Activated CD8-positive, alpha-beta memory T cell treated with anti-CD3 and anti-CD28 coated beads, Interleukin-2, amount 50 U/mL, for 48 hours (primary cell): ENCODE measurements around the gene CACNB2.

ENCODE experiments used
- DNase-seq: peaks from one replicate; pipeline ENCODE4 v3.0.0-alpha.2; 2020

Gene CACNB2

GRCh38 chr10:18303851-18304801 lies 163.9 kb downstream of the CACNB2 start:
- DNase-seq = no peak

- no peak for DNase-seq
These were observed 165.8 kb downstream of the CACNB2 start for GRCh38 chr10:18306031-18306430.

- DNase-seq = no peak
These were observed 168.4 kb downstream of the CACNB2 start for GRCh38 chr10:18308600-18308999.

- DNase-seq = no peak
These were observed 170.5 kb downstream of the CACNB2 start for GRCh38 chr10:18310761-18311160.

GRCh38 chr10:18312374-18313139 lies 172.3 kb downstream of the CACNB2 start:
- DNase-seq = no peak

DNA sequence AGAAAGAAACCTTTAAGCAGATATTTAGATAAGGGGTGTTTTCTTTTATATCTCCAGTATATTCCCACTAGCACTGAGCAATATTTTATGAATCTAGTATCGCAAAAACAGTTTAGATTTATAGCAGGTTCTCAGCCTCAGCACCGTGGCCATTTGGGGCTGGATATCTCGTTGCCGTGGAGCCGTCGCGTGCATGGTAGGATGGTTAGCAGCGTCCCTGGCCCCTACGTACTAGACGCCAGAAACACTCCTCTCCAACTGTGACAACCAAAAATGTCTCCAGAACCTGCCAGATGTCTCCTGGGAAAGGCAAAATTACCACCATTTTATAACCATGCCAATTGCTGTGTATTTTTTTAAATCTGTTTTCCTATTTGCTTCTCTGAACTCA lies 172.9 kb downstream of the CACNB2 start:
- DNase-seq = no peak

DNA sequence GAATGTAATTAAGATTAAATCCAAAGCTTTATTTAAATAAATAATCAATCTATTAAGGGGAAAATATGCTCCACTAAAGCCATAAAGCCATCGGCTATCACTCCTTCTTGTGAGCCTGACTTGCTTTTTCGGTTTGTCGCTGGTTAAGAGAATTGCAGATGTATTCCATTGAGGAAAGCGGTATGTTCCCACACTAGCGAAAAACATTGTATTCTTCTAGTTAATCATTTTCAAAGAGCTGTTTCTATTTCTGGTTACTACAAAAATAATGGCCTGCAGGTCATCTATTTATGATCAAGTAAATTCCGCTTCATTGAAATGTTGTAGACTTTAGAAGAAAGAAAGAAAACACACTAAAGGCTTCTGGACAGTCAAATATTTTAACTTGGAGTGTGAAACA lies 173.4 kb downstream of the CACNB2 start:
- DNase-seq = no peak

DNA sequence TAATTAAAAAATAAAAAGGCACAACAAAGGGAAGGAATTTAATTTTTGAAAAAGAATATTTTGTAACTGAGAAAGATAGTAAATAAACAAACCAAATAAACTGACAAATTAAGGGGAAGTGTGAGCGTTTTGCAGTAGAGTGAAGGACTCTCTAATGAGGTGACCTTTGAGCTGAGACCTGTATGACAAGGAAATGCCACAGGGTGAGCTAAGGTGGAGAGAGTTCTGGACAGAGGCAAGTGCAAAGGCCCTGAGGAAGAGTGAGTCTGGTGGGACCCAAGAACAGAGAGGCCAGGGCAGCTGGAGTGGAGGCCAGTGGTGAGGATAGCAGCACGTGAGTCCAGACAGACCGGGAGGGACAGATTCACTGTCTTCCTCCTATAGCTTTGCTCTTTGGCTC lies 179.4 kb downstream of the CACNB2 start:
- DNase-seq = no peak

- DNase-seq = no peak
These were observed 181.1 kb downstream of the CACNB2 start for GRCh38 chr10:18321371-18321770.

DNA sequence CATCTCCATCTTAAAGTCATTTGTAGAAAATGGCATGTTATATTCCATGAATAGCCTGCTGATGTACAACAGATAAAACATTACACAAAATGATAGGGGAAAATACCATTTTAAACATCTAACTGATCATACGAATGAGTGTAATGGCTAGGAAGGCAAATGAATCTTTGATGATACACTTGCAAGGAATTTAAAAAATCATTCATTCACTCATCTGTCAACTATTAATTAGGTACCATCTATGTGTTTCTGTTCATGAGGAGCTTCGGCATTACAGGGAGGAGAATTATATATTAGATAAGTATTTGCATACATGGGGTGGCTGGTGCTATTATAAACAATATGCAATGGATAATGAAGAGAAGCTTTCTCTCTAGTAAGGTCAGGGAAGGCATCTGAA lies 183.7 kb downstream of the CACNB2 start:
- DNase-seq = no peak

- no peak for DNase-seq
These were observed 185.2 kb downstream of the CACNB2 start for GRCh38 chr10:18325410-18325809.

GRCh38 chr10:18325889-18326531 lies 185.8 kb downstream of the CACNB2 start:
- DNase-seq = no peak

DNA sequence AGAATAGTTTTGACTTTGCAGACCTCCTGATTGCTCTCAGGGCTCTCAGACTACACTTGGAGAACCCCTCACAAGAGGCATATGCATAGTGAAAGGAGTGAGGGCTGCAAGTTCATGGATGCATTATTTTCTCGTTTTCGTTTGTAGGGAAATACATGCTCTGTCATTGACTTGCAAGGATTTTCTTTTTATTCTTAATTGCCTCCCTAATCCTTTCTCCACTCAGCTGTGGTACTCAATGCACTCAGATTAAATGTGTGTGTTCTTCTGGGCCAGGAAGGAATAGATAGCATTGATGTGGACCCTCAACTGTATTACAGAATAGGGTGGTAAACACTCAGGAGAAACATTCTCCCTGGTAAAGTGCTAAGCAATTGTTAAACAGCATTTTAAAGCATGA lies 188.7 kb downstream of the CACNB2 start:
- DNase-seq = no peak

DNA sequence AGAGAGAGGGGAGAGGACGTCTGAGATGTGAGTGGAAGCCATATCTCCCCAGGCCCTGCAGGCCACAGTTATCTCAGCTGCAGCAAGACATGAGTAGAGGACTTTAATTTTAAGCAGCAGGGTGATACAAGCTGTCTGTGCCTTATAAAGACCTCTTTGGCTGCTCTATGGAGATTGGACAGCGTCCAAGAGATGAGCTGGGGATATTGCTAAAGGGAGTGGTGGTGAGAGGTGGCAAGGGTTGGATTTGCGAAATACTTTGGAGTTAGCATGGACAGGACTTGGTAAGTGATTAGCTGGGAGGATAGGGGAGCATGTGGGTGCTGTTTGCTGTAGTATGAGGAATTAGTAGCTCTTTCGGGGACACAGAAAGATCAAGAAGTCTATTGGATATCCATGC lies 191.8 kb downstream of the CACNB2 start:
- no peak for DNase-seq

DNA sequence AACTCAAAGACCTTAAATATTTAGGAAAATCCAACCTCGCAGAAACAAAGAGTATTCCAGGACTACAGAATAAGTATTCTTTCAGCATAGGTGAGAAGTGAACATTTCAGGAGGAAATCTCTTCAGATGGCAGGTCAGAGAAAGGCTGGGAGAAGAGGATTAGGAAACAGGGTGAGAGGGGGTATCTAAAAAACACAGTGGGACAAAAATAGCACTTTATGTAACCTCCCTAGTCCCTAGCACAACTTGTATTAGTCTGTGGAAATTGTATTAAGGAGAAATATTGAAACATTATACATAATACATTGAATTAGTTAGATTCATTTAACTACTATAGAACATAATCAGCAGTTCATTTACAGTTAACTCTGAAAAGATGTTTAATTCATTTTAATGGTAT lies 192.3 kb downstream of the CACNB2 start:
- no peak for DNase-seq

GRCh38 chr10:18333621-18334020 lies 193.4 kb downstream of the CACNB2 start:
- no peak for DNase-seq

GRCh38 chr10:18334116-18334867 lies 194.1 kb downstream of the CACNB2 start:
- no peak for DNase-seq

GRCh38 chr10:18340496-18341051 lies 200.3 kb downstream of the CACNB2 start:
- no peak for DNase-seq

DNA sequence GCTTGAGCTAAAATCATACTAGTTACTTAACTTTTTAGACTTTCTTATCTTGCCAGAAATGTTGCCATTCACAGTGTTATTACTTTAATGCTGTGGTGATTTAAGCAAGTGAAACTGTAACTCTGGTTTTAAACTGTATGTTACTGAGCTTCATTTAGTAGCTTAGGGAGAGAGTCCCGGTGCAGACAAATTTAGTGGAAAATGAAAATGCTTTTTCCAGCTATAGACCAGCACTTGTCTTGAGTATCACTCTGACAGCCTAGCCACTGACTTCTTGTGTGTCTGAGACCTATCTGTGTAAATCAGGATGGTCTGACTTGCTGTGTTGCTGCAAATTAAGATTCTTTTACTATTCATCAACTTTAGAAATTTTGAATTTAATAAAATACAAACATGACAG lies 200.8 kb downstream of the CACNB2 start:
- DNase-seq = no peak

DNA sequence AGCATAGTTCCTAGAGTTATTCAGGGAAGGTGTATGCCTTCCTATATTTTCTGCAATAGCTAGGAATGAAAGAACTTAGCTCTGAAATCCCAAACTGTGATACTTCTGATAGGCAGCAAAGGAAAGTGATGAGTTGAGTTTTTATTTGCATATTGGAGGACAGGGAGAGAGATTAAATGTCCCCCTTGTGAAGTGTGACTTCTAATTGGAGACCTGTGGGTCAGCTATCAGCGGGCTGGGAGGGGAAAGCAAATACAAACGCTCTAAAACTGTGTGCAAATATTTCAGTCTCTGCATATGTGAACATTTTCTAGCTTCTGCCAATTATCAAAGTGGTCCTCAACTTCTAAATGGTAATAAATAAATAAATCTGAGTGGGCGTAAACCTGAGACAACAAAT lies 203.3 kb downstream of the CACNB2 start:
- DNase-seq = no peak

DNA sequence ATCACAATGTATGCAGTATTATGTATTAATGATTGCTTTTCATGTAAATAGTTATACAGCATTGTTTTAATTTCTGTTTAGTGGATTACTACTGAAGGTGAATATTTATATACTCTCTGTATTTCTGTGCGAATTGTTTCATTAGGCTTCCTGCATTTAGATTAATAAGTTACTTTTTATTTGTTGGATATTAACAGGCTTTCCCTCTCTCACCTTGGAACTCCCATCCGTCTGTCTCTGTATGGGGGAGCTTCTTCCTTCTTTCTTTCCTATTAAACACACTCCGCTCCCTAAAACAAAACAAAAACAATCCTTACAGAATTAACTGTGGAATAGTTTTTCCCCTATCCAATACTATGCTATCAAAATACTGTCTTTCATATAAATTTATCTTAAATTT lies 205.1 kb downstream of the CACNB2 start:
- no peak for DNase-seq

DNA sequence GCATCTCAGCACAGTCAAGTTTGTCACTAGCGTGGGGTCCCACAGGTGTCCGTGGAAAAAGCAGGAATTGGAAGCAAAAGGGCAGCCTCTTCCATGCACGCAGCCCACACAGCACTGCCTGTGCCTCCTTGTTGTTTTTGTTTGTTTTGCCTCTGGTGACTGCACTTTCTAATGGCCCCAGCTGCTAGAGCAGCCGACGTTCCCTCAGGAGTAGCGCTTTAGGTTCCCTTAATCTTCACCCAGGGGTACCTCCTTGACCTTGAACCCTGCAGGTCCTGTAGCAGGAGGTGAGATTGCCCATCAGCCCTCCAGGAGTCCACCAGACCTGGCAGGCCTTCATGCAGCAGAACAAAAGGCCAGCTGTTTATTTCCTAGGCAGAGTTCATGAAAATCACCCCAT lies 210.1 kb downstream of the CACNB2 start:
- DNase-seq = no peak

- DNase-seq = no peak
These were observed 211.2 kb downstream of the CACNB2 start for GRCh38 chr10:18351421-18351820.
